ENCODE measurements around the gene LY6G6D. TPM values are rescaled to one million over a fixed set of nuclear protein-coding genes. Genes with fewer than 3 reads are reported as not detected.

The LY6G6D gene, protein sequence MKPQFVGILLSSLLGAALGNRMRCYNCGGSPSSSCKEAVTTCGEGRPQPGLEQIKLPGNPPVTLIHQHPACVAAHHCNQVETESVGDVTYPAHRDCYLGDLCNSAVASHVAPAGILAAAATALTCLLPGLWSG
- total RNA-seq (2016; rRNA removed; fragmentation: Illumina TruSeq; extraction: Trizol) (not detected in 2 replicates), polyA plus RNA-seq (2011; rRNA removed) (not detected in 2 replicates), polyA minus RNA-seq (2011; rRNA and poly(A)+ RNA removed; ENCODE audit: low replicate concordance) (not detected in 2 replicates), Bru-seq, nascent RNA (percentile 27 among the genes with signal in this experiment), BruChase-seq, experiment 1, labeled RNA remaining after a 6-hour chase (not detected), BruChase-seq, experiment 2, labeled RNA remaining after a 2-hour chase (not detected)
- total RNA-seq (2016; cell fraction: cytosol; rRNA removed; fragmentation: Illumina TruSeq; extraction: Trizol; ENCODE audit: low read depth) = not detected in 2 replicates
- not detected in 2 replicates for total RNA-seq (2016; cell fraction: insoluble cytoplasmic fraction; rRNA removed; fragmentation: Illumina TruSeq; extraction: Trizol)
- total RNA-seq (2016; cell fraction: membrane; rRNA removed; fragmentation: Illumina TruSeq; extraction: Trizol) = not detected in 2 replicates
- total RNA-seq (2016; cell fraction: nucleus; rRNA removed; fragmentation: Illumina TruSeq; extraction: Trizol) = not detected in 2 replicates
- not detected in 2 replicates for polyA plus RNA-seq (2011; cell fraction: cytosol; rRNA removed)
- polyA plus RNA-seq (2011; cell fraction: nucleus; rRNA removed) = not detected in 2 replicates
- 0.47 TPM in 1 of 2 replicates, not detected in the other for polyA plus RNA-seq (2012)
- not detected in 2 replicates for polyA plus RNA-seq (2016; cell fraction: cytosol; fragmentation: Illumina TruSeq; extraction: Trizol; ENCODE audit: low read depth)
- not detected in 2 replicates for polyA plus RNA-seq (2016; cell fraction: insoluble cytoplasmic fraction; fragmentation: Illumina TruSeq; extraction: Trizol; ENCODE audit: low read depth)
- not detected in 2 replicates for polyA plus RNA-seq (2016; cell fraction: membrane; fragmentation: Illumina TruSeq; extraction: Trizol; ENCODE audit: low read depth)
- not detected in 2 replicates for polyA plus RNA-seq (2016; cell fraction: nucleus; fragmentation: Illumina TruSeq; extraction: Trizol; ENCODE audit: insufficient read depth, low read depth)
- not detected in 2 replicates for polyA minus RNA-seq (2011; cell fraction: cytosol; rRNA and poly(A)+ RNA removed)
- polyA minus RNA-seq (2011; cell fraction: nucleus; rRNA and poly(A)+ RNA removed) = not detected in 2 replicates
- long read RNA-seq, experiment 1 = 0 reads
- long read RNA-seq, experiment 2 = 0 reads

DNA sequence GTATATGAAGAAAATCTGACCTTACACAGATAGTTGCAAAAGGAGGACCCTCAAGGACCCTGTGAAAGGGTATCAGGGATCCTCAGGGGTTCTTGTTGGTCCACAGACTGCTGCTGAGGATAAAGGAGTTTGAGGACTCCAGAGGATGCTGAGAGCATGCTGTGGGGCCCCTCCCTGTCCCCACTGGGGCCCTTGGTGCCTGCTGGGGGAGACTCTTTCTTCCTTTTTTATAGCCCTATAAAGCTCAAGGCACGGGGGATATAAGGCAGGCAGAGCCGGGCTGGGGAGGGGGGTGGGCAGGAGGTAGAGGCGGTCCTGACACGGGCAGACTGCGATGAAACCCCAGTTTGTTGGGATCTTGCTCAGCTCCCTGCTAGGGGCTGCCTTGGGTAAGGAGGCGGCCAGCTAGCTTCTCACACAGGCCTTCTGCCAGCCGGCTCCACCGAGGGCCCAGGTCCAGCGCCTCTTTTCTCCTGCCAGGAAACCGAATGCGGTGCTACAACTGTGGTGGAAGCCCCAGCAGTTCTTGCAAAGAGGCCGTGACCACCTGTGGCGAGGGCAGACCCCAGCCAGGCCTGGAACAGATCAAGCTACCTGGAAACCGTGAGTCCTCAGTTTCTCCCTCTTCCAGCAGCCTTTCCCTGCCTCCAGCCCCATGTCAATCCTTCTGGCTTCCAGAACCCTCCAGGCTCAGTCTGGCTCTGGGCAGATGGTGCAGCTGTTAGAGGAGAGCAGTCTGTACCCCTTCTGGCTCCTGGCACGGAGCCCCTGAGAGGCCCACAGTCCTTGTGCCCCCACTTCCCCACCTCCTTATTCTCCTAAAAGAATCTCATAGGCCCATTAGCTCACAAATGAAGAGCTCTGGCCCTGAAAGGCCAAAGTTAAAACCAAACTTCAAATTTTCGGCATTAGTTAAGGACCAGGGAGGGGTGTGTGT is at the start of gene LY6G6D:
Gene LY6G6D, plus strand, starts transcription at position 327 of the 937 bp plus-strand sequence. Its CDS starts 8 bp downstream, at position 335.
- Histone ChIP-seq H4K20me1 (ENCODE audit: insufficient read depth, low read length) (no peaks in the 10 kb centered on the region), H2AFZ (ENCODE audit: low read length) (peak within 1 kb of the TSS; percentile 5), H3K27ac (ENCODE audit: extremely low read length, insufficient read depth, low read length) (no peak within 1 kb of the TSS), H3K4me3 (replicated peaks in 1 of 3; ENCODE audit: insufficient read depth in 1 of 3, low read depth in 2 of 3, low read length in 3 of 3) (no peak within 1 kb of the TSS; a peak in 1 of 6 replicates), H3K27me3 (ENCODE audit: control insufficient read depth in 1 of 2, insufficient read depth in 2 of 2, low read length in 2 of 2) (peaks cover 12 to 51% of the 10 kb centered on the region in 2 experiments; a peak in 4 of 5 replicates), H3K4me2 (ENCODE audit: low read depth, low read length) (peak within 1 kb of the TSS; percentile 63), H3K4me1 (ENCODE audit: insufficient read depth, low read length) (peaks cover 25% of the 10 kb centered on the region), H3K36me3 (replicated peaks in 1 of 2; ENCODE audit: control insufficient read depth in 1 of 2, insufficient read depth in 2 of 2, low read length in 2 of 2) (no peaks in the 10 kb centered on the region), H3K9me3 (ENCODE audit: low read length) (no peaks in the 10 kb centered on the region), H3K9ac (ENCODE audit: insufficient read depth, low read depth, low read length) (no peak within 1 kb of the TSS), H3K79me2 (ENCODE audit: insufficient read depth, low read length) (no peaks in the 10 kb centered on the region)
- intact Hi-C loops (cut with micrococcal nuclease; ENCODE audit: unreplicated experiment) (loop anchor here (5.0 kb wide), 1 partner anchor 33 kb away; the partner anchor contains the start of gene LY6G5C), in situ Hi-C loops (cut with HindIII; ENCODE audit: extremely low pct_ligation_motif_present, low pct_unique_long_range_greater_than_20kb) (no loop called here)
- no peak for TF ChIP-seq SNAPC2 (CRISPR knock-in tag; IDR thresholded peaks at IDR 0.05)
- TF ChIP-seq HOXD1 (CRISPR knock-in tag; IDR thresholded peaks at IDR 0.05) = 0 out of 2 replicates have a peak, but pooled peaks have one; percentile 35
- TF ChIP-seq ZNF225 (CRISPR knock-in tag; IDR thresholded peaks at IDR 0.05) = 0 out of 2 replicates have a peak, but pooled peaks have one; percentile 56
- TF ChIP-seq HNRNPLL (IDR thresholded peaks at IDR 0.05; ENCODE audit: low read depth, low read length, poor library complexity, severe bottlenecking) = peak; percentile 23
- peak; percentile 30; the same call in 1 of the 2 replicates for TF ChIP-seq ZNF687 (CRISPR knock-in tag; IDR thresholded peaks at IDR 0.05)
- no TSS peak for BruUV-seq (replicated peaks)
- ChIA-PET POLR2A (interaction anchor here (0.6 to 5.1 kb wide), 12 partner anchors 9 to 187 kb away, joined by 3 to 31 read pairs (median 3); partner anchors contain the start of genes ABHD16A, DDAH2, HSPA1B and VARS1), CTCF (ENCODE audit: low intra/inter-chr PET ratio, low total read pairs) (no interaction called here)
- no peak for FAIRE-seq
- no peak for DNase-seq (ENCODE audit: low spot score)
- ATAC-seq = no peak
- 43% methylated on average over 9 of the region's 16 CpGs for WGBS (ENCODE audit: low lambda C conversion rate)

Data from HepG2 (cell line).